ENCODE data around the gene MYO7B. TPM values are rescaled to one million over a fixed set of nuclear protein-coding genes. Genes with fewer than 3 reads are reported as not detected.

MYO7B gene
- total RNA-seq, 4 donors from 2014 or later: 0.07 to 0.83 (median 0.51) TPM; not detected in 1

GRCh38 chr2:127508023-127508630, 27.4 kb upstream of the MYO7B start:
- Histone ChIP-seq H3K4me3 (peak overlapping the region in 1 of 4 donors; percentile 28), H3K9me3 (no peaks in the 10 kb centered on the region), H3K36me3 (peaks cover 2 to 26% of the 10 kb centered on the region in 2 donors), H3K4me1 (peaks cover 60% of the 10 kb centered on the region in 2 donors), H3K27me3 (no peaks in the 10 kb centered on the region), H3K27ac (peak overlapping the region; percentile 88 to 92 (median 90))
- TF ChIP-seq CTCF (IDR thresholded peaks at IDR 0.05 in 4 of 5, conservative IDR thresholded peaks at IDR 0.05 in 1 of 5) (no peak), POLR2A (IDR thresholded peaks at IDR 0.05) (no peak)
- intact Hi-C loops (cut with DNase I; ENCODE audit: low total_unique reads) (loop anchor here (2.0 kb wide), 2 partner anchors 19 to 95 kb away; partner anchors contain the start of gene IWS1), in situ Hi-C loops (cut with MboI; ENCODE audit: low sequenced_read_pairs in 4 of 4) (loop anchor here in 1 of 4 donors (25.0 kb wide), 1 partner anchor 446 kb away; no protein-coding TSS in a partner anchor)
- no peak for DNase-seq
- peak; percentile 33 to 38 for ATAC-seq

GRCh38 chr2:127508631-127509034, 26.9 kb upstream of the MYO7B start:
- in situ Hi-C loops (cut with MboI; ENCODE audit: low sequenced_read_pairs in 4 of 4) (loop anchor here in 1 of 4 donors (25.0 kb wide), 1 partner anchor 446 kb away; no protein-coding TSS in a partner anchor), intact Hi-C loops (cut with DNase I; ENCODE audit: low total_unique reads) (loop anchor here (2.0 kb wide), 2 partner anchors 18 to 96 kb away; partner anchors contain the start of gene IWS1)
- Histone ChIP-seq H3K27ac (peak overlapping the region; percentile 88 to 92 (median 90)), H3K27me3 (no peaks in the 10 kb centered on the region), H3K4me1 (peaks cover 65% of the 10 kb centered on the region in 2 donors), H3K36me3 (peaks cover 2 to 21% of the 10 kb centered on the region in 2 donors), H3K9me3 (no peaks in the 10 kb centered on the region), H3K4me3 (no peak overlapping the region)
- DNase-seq (peak; percentile 87 to 89), ATAC-seq (peak; percentile 92 to 98)
- TF ChIP-seq CTCF (IDR thresholded peaks at IDR 0.05 in 4 of 5, conservative IDR thresholded peaks at IDR 0.05 in 1 of 5): no peak
- TF ChIP-seq POLR2A (IDR thresholded peaks at IDR 0.05): no peak

- Histone ChIP-seq H3K4me3 (no peak overlapping the region), H3K36me3 (peaks cover 0 to 7% of the 10 kb centered on the region in 2 donors), H3K4me1 (peaks cover 76 to 79% of the 10 kb centered on the region in 2 donors), H3K27ac (peak overlapping the region; percentile 88 to 92 (median 90)), H3K27me3 (no peaks in the 10 kb centered on the region), H3K9me3 (no peaks in the 10 kb centered on the region)
- DNase-seq (no peak), ATAC-seq (no peak)
- TF ChIP-seq CTCF (IDR thresholded peaks at IDR 0.05 in 4 of 5, conservative IDR thresholded peaks at IDR 0.05 in 1 of 5) (no peak), POLR2A (IDR thresholded peaks at IDR 0.05) (no peak)
- in situ Hi-C loops (cut with MboI; ENCODE audit: low sequenced_read_pairs in 4 of 4): loop anchor here in 1 of 4 donors (25.0 kb wide), 1 partner anchor 448 kb away; no protein-coding TSS in a partner anchor
- intact Hi-C loops (cut with DNase I; ENCODE audit: low total_unique reads): loop anchor here (5.0 kb wide), 2 partner anchors 192 to 302 kb away; partner anchors contain the start of genes SFT2D3 and WDR33
These were observed 25.4 kb upstream of the MYO7B start for GRCh38 chr2:127510073-127510472.

GRCh38 chr2:127511090-127511695, 24.3 kb upstream of the MYO7B start:
- in situ Hi-C loops (cut with MboI; ENCODE audit: low sequenced_read_pairs in 4 of 4): loop anchor here in 1 of 4 donors (25.0 kb wide), 1 partner anchor 449 kb away; no protein-coding TSS in a partner anchor
- Histone ChIP-seq H3K27me3 (no peaks in the 10 kb centered on the region), H3K4me1 (peaks cover 87 to 90% of the 10 kb centered on the region in 2 donors), H3K9me3 (no peaks in the 10 kb centered on the region), H3K4me3 (no peak overlapping the region), H3K36me3 (no peaks in the 10 kb centered on the region), H3K27ac (peak overlapping the region; percentile 88 to 92 (median 90))
- TF ChIP-seq CTCF (IDR thresholded peaks at IDR 0.05 in 4 of 5, conservative IDR thresholded peaks at IDR 0.05 in 1 of 5) (no peak), POLR2A (IDR thresholded peaks at IDR 0.05) (no peak)
- DNase-seq: no peak
- intact Hi-C loops (cut with DNase I; ENCODE audit: low total_unique reads): loop anchor here (5.0 kb wide), 2 partner anchors 191 to 301 kb away; partner anchors contain the start of genes SFT2D3 and WDR33
- ATAC-seq: no peak
